Esophagus squamous epithelium (tissue), 4 donors: ENCODE results near the gene CLDN24.

Experiments
- CTCF ChIP-seq, 6 experiments: fragments of 450-650 bp in 4 of 6; fragments of 200-600 bp in 2 of 6; sonication (generic) in 2 of 6; IDR thresholded peaks; one replicate each; pipeline ENCODE4 v1.5.1; 2016 to 2019; ENCODE audit warnings: antibody characterized with exemption in 6 of 6, mild to moderate bottlenecking in 4 of 6, moderate library complexity in 4 of 6
- POLR2A ChIP-seq, 4 donors: fragments of 450-650 bp; IDR thresholded peaks; one replicate each; pipeline ENCODE4 v1.6.1; 2017; ENCODE audit warnings: antibody characterized with exemption in 4 of 4, mild to moderate bottlenecking in 4 of 4, moderate library complexity in 3 of 4

- TF ChIP-seq CTCF (IDR thresholded peaks at IDR 0.05) (no peak), POLR2A (IDR thresholded peaks at IDR 0.05) (no peak)
Observed at GRCh38 chr4:183286590-183287308, 35.5 kb downstream of the CLDN24 start.
